Right forelimb (tissue), 1 donor: Measurements from ENCODE around the gene GCKR.

Source experiments
- DNase-seq: peaks from one replicate; pipeline ENCODE4 v3.0.0-alpha.2; 2018

Gene GCKR

DNA sequence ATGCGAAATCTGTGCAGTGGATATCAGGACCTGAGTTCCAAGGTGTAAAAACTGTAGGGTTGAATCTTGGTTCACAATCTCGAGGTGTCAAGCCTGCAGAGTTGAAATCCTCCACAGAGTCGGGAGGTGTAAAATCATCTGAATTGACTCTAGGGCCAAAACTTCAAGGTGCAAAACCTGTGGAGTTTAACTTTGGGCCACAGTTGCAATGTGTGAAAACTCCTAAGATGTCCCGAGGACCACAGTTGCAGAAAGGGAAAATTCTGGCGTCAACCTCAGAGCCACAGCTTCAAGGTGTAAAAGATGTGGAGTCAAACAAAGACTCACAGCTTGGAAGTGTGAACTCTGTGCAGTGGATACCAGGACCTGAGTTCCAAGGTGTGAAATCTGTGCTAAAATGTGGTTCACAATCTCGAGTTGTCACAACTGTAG is 76.4 kb downstream of the GCKR start:
- no peak for DNase-seq
